HG03135 (cell line): ENCODE results near the gene SAT1.
"Not testable (repeated sequence)": the region's sequence is repeated elsewhere in the genome, so short reads cannot be mapped to it uniquely, and the experiment has no call there.

Experiments used
- ATAC-seq: cut with Tn5 transposase; IDR thresholded peaks from one replicate; pipeline ENCODE4 v1.9.1; 2021; ENCODE audit warnings: mild to moderate bottlenecking, moderate library complexity; ENCODE audit not compliant: unreplicated experiment

SAT1 gene

GRCh38 chrX:23782863-23783588 lies at the start of gene SAT1:
TSS of gene SAT1 (plus strand) at chrX:23783173. CDS start at chrX:23783352, 179 bp downstream.
- peak; percentile 75 for ATAC-seq

- no peak for ATAC-seq
These were observed 46.9 kb upstream of the SAT1 start for GRCh38 chrX:23736030-23736429.

- no peak for ATAC-seq
These were observed 45.6 kb upstream of the SAT1 start for GRCh38 chrX:23737413-23737812.

- no peak for ATAC-seq
These were observed 40.7 kb upstream of the SAT1 start for GRCh38 chrX:23742174-23742696.

DNA sequence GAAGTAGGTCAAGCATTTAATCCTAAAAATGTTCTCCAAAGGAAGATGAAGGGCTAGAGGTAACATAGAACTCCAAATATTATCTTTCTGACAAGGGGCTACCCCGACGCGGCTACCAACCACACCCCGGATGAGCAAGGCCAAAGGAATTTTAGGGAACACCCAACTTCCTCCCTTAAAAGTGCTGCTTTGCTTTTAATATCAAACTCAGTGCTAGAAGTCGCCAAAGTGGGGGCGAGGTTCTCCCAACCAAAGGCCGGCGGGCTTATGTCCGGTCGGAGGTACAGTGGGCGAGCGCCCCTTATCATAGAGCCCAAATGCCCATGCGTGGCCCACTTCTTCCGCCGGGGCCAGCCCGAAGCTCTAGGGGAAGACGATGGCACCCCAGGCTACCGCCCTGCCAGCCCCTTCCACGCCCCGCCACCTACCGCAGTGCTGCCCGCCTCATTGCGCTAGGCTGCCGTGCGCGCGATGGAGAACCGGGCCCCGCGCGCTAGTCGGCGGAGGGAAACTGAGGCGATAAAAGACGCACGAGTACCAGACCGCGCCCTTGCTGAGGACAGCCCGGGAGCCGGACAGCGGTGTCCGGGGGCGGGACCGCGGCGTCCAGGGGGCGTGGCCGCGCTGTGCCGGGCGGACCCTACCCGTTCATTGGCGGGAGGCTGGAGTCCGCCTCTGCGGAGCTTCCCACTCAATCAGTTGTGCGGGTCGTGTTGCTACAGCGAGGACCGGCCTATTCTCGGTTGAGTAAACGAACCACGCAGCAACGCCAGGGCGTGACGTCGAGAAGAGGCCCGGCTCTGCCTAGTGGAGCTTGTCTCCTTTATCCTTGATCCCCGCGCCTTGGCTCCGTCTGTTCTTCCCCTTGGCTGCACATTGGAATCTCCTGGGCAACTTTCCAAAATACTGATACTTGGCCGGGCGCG lies 40.0 kb upstream of the SAT1 start, which contains the start of gene ACOT9:
Gene ACOT9, minus strand, starts transcription at position 580 of the 926 bp plus-strand sequence. Its CDS starts 132 bp downstream, at position 448.
- peak; percentile 91 for ATAC-seq

DNA sequence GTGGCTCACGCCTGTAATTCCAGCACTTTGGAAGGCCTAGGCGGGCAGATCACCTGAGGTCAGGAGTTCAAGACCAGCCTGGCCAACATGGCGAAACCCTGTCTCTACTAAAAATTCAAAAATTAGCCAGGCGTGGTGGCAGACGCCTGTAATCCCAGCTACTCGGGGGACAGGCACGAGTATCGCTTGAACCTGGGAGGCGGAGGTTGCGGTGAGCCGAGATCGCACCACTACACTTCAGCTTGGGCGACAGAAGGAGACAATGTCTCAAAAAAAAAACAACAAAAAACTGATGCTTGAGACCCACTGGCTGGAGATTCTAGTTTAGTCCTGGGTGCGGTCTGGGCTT lies 39.4 kb upstream of the SAT1 start:
- ATAC-seq, result not testable (repeated sequence)

DNA sequence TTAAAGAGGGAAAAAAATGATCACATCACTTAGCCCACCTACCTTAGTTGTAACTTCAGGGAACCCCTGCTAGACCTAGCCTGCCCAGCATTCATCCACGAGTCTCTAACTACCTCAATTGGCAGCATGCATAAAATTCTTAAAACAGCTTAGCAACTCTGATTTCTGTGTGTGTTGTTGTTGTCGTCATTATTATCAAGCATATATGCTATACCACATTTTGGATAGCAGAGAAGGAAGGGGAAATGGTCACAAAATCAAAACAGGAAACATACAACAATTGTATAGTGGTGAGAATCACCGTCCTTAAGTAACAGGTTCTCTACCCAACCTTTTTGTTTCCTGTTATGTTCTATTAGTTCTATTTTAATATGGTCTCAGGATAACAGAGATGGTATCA lies 37.2 kb upstream of the SAT1 start:
- no peak for ATAC-seq

DNA sequence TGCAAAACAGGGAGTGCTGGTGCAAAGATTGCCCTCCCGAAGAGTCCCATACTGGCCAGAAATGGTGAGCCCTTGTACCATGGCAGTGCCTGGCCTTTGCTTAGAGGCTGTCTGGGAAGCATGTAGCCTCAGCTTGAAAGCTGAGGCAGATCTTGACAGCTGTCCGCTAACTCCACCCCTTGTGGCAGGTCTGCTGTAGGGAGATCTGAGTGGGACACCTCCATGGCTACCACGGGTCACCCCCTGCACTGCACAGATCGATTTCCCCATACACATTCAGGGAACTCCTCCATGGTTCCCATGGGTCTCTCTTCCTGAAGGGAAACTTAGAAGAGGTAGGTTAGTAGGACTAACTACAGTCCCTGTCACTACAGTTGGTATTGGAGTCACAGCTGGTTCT lies 33.8 kb upstream of the SAT1 start:
- ATAC-seq, result no peak

GRCh38 chrX:23749576-23749975 lies 33.4 kb upstream of the SAT1 start:
- no peak for ATAC-seq

- no peak for ATAC-seq
These were observed 30.1 kb upstream of the SAT1 start for GRCh38 chrX:23752740-23753415.

DNA sequence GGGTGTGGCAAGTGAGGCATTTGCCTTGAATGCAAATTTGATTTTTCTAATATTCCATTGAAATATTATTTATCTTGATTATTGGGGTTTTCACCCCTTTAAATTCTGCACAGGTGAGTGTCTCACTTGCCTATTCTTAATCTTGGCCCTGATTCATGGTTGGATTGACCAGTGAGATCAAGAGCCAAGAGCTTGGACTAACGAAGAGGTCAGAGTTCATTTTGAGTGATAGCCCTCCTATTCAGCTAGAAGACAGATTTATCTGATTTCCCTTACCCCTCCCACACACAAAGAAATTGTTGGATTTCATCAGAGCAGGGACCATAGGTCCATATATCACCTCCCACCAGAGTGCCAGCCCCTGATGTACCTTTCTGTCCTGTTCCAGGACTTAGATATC lies 28.3 kb upstream of the SAT1 start:
- ATAC-seq, result no peak

GRCh38 chrX:23756165-23756564 lies 26.8 kb upstream of the SAT1 start:
- peak; percentile 72 for ATAC-seq

GRCh38 chrX:23759821-23760220 lies 23.2 kb upstream of the SAT1 start:
- no peak for ATAC-seq

DNA sequence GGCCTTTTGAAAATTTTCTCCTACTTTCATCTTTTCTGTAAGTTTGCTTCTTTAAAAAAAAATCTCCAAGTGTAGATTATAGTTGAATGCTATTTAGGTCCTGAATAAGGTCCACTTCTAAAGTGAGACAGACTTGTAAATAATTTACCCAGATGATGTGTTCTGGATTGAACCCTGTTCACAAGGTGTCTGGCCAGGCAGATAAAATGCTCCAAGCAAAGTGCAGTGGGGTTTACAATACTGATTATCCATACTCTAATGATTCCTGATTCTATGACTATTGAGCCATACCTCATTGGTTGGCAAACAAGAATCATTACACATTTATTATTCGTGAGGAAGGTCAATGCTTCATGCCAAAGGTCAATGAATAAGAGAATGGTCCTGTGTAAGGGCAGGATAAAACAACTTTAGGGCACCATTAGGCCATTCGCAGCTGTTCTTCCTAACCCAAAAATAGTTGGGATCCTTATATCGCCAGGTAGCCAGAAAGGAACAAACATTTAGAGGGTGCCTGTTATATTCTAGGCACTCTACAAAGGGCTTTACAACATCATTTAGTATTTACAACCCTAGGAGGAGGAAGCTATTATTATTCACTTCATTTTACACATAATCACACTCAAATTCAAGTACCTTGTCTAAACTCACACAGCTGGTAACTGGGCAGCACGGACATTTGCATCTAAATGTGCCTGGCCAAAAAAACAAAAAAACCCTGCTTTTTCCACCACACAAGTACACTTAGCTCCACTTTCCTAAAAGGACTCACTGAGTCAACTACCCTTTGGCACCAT lies 18.6 kb upstream of the SAT1 start:
- ATAC-seq, result no peak

GRCh38 chrX:23765449-23765848 lies 17.5 kb upstream of the SAT1 start:
- ATAC-seq, result no peak

DNA sequence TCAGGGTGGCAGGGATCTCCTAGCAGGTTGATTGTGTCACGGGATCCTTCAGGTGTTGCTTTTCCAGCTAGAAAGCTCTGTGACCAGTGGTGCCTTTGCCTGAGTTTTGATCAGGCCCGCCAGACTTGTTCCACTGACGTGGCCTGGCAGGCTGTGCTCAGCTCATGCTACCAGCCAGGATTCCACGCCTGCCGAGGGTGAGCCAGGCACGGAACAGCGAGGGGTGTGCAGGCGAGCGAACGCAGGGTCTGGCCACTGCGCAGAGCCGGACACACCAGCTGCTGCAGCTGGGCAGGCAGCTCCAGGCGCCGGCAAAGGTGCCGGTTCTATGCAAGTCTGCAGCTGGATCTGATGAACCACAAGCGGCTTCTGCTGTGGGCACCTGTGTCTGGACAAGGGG lies 17.1 kb upstream of the SAT1 start:
- ATAC-seq, result no peak

DNA sequence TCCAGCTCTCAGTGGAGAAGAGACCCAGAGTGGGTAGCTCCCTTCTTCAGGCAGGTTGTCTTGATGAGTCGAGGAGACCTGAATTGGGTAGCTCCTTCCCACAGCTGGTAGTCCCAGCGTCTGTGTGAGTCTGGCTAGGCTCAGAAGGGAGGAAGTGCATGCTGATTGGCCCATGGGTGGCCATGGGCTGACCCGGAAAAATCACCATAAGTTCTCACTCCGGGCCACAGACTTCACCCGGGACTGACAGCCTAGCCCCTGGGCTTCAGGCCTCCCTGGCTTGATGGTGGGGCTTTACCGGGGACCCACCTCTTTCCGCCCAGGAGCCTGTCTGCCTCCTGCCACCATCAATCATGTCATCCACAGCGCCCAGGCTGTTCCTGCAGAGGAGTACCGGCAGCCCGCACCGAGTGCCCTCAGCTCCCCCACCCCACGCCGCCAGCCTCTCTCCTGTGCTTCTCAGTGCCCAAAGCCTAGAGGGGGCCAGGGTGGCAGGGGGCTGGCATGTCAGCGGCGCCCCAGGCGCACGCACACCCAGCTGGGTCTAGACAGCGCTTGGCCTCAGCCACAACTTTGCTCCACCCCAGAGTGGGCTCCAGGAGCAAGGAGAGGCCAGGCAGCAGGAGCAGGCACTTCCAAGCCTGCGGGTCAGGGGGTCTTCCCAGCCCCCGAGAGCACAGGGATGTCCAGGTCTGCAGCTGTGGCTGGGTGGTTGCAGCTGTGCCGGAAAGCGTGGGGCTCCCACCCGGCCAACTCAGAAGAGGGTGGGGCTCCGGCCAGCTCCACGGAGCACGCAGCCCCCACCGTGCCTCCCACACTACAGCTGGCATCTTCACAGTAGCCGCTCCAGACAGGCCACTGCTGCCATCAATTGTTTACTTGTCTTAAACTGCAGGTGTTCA lies 16.1 kb upstream of the SAT1 start:
- no peak for ATAC-seq

GRCh38 chrX:23770142-23770541 lies 12.8 kb upstream of the SAT1 start:
- ATAC-seq, result no peak

DNA sequence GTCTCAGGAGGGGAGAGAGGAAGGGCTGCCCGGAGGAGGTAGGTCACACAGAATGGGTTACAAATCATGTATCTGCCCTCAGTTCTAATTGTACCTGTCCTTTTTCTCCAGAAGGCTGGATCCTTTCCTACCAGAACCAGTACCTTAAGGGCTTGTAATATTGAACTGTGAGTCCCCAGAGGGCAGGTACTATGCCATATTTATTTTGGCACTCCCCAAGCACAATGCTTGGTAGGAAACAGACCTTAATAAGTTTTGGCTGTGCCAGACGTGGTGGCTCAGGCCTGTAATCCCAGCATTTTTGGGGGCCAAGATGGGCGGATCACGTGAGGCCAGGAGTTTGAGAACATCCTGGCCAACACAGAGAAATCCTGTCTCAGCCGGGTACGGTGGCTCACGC lies 11.9 kb upstream of the SAT1 start:
- not testable (repeated sequence) for ATAC-seq
